Mesodermal cell (in vitro differentiated cells): Measurements from ENCODE around the gene NPW.

Source experiments
- H3K27ac ChIP-seq: 2 replicates; pipeline ENCODE4 v1.7.0; 2013; ENCODE audit warnings: mild to moderate bottlenecking, low read depth, low read length, moderate library complexity; ENCODE audit not compliant: severe bottlenecking
- H3K36me3 ChIP-seq: 2 replicates; pipeline ENCODE4 v1.7.1; 2013; ENCODE audit warnings: mild to moderate bottlenecking, low read length, moderate library complexity; ENCODE audit not compliant: control insufficient read depth, insufficient read depth
- H3K4me1 ChIP-seq: one replicate; pipeline ENCODE4 v1.7.1; 2013; ENCODE audit warnings: mild to moderate bottlenecking, low read length; ENCODE audit not compliant: insufficient read depth, control insufficient read depth, poor library complexity, severe bottlenecking
- H3K4me3 ChIP-seq: 2 replicates; pipeline ENCODE4 v1.7.0; 2013; ENCODE audit warnings: low read length, control low read depth, mild to moderate bottlenecking; ENCODE audit not compliant: insufficient read depth, poor library complexity, severe bottlenecking; ENCODE audit errors: extremely low read depth
- H3K9me3 ChIP-seq: 2 replicates; pipeline ENCODE4 v1.7.1; 2013; ENCODE audit warnings: mild to moderate bottlenecking, low read length, moderate library complexity; ENCODE audit not compliant: control insufficient read depth
- WGBS, 2 experiments: methylation state at CpG; one replicate each; pipeline ENCODE4 v1.1.5; 2013; ENCODE audit warnings: missing lambda C conversion rate in 2 of 2; ENCODE audit not compliant: insufficient coverage in 2 of 2; 5-methylcytosine and 5-hydroxymethylcytosine counted together

Gene NPW

GRCh38 chr16:2025878-2026460 is 6.4 kb downstream of the NPW start:
- 84 to 89% methylated on average over 10 to 13 of the region's 16 CpGs for WGBS, 2 experiments
- Histone ChIP-seq H3K4me3 (peak overlapping the region; percentile 11), H3K36me3 (peaks cover 22% of the 10 kb centered on the region), H3K9me3 (no peaks in the 10 kb centered on the region), H3K27ac (no peak overlapping the region), H3K4me1 (peaks cover 25% of the 10 kb centered on the region)

GRCh38 chr16:2026461-2027023 is 7.0 kb downstream of the NPW start, which contains the start of gene NHERF2:
NHERF2 (plus strand) TSS chr16:2026902; CDS start chr16:2027006, 104 bp downstream.
- WGBS, 2 experiments: 12 to 18% methylated on average over 39 to 56 of the region's 59 CpGs
- no peak within 1 kb of the TSS for H3K27ac ChIP-seq
- peaks cover 27% of the 10 kb centered on the region for H3K36me3 ChIP-seq
- no peaks in the 10 kb centered on the region for H3K9me3 ChIP-seq
- peak within 1 kb of the TSS; percentile 62 for H3K4me3 ChIP-seq
- peaks cover 31% of the 10 kb centered on the region for H3K4me1 ChIP-seq

DNA sequence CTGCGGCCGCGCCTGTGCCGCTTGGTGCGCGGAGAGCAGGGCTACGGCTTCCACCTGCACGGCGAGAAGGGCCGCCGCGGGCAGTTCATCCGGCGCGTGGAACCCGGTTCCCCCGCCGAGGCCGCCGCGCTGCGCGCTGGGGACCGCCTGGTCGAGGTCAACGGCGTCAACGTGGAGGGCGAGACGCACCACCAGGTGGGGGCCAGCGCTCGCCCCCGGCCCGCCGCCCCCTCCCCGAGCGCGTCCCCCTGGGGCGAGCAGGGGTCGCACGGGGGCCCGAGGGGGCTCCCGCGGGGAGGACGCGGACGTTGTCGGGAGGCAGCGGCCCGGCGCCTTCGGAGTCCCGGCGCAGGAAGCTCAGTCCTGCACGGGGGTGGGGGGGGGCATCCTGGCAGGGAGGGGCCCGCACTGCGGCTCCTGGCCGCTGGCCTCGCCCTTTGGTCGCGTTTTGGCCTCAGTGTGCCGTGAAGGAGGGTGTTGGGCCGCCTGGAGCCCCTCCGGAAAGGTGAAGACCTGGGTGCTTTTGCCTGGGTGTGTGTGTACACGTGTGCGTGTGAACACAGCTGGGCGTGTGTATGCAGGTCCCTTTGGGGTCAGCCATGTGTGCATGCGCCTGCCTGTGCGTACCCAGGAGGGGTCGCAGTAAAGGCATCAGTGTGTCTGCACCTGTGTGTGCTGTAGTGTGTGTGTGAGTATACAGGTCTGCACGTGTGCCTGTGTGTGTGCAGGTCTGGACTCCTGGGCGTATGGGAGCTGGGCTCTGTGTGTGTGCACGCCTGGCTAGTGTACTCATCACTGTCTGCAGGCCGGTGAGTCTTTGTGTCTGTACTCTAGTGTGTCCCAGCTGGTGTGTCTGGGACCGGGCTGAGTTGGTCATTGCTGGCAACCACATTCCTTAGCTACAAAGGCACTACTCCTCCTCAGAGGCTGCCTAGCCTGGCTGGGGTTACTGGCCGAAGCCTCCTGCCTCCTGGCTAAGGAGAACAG is 7.7 kb downstream of the NPW start:
- WGBS, 2 experiments: 16 to 18% methylated on average over 31 to 54 of the region's 76 CpGs
- peak overlapping the region; percentile 62 for H3K4me3 ChIP-seq
- peaks cover 33% of the 10 kb centered on the region for H3K4me1 ChIP-seq
- no peak overlapping the region for H3K27ac ChIP-seq
- H3K9me3 ChIP-seq: no peaks in the 10 kb centered on the region
- H3K36me3 ChIP-seq: peaks cover 27% of the 10 kb centered on the region

DNA sequence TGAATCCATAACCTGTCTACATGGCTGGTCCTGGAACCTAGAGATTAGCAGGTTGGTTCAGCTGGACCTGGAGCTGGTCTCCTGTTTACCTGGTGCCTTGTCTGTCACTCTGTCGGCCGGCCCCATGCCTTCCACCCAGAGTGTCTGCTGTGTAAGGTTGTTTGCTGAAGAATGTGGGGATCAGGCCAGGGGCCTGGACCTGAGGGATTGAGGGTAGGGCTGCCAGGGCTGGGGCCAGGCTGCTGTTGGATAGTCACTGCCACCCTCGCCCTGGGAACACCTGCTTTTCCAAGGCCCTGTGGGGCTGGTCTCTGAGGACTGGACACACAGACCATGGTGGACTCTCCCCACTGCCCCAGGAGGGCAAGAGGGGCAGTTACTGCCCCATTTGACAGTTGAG is 8.6 kb downstream of the NPW start:
- H3K4me1 ChIP-seq: peaks cover 37% of the 10 kb centered on the region
- H3K27ac ChIP-seq: no peak overlapping the region
- no peaks in the 10 kb centered on the region for H3K9me3 ChIP-seq
- peaks cover 27% of the 10 kb centered on the region for H3K36me3 ChIP-seq
- WGBS, 2 experiments: 92 to 100% methylated on average over 1 to 3 of the region's 3 CpGs
- peak overlapping the region; percentile 62 for H3K4me3 ChIP-seq

- 95 to 97% methylated on average over 17 of the region's 18 CpGs for WGBS, 2 experiments
- Histone ChIP-seq H3K4me3 (no peak overlapping the region), H3K27ac (no peak overlapping the region), H3K36me3 (peaks cover 27% of the 10 kb centered on the region), H3K9me3 (no peaks in the 10 kb centered on the region), H3K4me1 (peaks cover 38% of the 10 kb centered on the region)
These were observed 9.1 kb downstream of the NPW start for GRCh38 chr16:2028620-2029220.

DNA sequence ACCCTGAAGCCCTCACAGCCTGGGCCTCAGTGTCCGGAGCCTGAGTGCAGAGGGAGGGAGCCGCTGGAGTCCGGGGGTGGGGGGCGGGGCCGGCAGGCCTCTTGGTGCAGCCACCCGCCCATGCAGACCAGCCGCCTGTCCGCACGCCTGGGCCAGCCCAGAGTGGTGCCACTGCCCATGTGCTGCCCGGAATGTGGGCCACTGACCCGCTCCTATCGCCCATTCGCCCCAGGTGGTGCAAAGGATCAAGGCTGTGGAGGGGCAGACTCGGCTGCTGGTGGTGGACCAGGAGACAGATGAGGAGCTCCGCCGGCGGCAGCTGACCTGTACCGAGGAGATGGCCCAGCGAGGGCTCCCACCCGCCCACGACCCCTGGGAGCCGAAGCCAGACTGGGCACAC is 9.8 kb downstream of the NPW start:
- Histone ChIP-seq H3K36me3 (peaks cover 27% of the 10 kb centered on the region), H3K4me3 (no peak overlapping the region), H3K4me1 (peaks cover 36% of the 10 kb centered on the region), H3K27ac (no peak overlapping the region), H3K9me3 (no peaks in the 10 kb centered on the region)
- 90 to 94% methylated on average over 20 to 22 of the region's 22 CpGs for WGBS, 2 experiments

DNA sequence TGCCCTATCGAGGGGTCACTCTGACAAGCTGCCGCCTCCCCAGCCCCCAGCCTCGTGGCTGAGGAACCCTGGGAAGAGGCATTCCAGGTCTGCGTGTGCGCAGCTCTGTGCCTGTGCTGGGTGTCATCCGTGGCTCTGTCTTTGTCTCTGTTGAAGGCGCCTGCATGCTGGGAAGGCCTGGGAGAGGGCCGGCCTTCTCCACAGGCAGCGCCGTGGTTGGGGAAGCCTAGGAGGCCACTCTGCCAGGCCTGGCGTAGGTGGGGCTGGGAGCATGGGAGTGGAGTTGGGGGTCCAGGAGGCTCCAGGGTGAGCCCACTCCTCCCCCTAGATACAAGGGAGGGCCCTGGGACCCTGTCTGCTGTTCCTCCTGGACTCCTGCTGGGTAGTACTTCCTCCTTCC is 10.5 kb downstream of the NPW start:
- Histone ChIP-seq H3K9me3 (no peaks in the 10 kb centered on the region), H3K4me1 (peaks cover 39% of the 10 kb centered on the region), H3K4me3 (no peak overlapping the region), H3K27ac (no peak overlapping the region), H3K36me3 (peaks cover 27% of the 10 kb centered on the region)
- 93 to 95% methylated on average over 7 to 8 of the region's 11 CpGs for WGBS, 2 experiments

DNA sequence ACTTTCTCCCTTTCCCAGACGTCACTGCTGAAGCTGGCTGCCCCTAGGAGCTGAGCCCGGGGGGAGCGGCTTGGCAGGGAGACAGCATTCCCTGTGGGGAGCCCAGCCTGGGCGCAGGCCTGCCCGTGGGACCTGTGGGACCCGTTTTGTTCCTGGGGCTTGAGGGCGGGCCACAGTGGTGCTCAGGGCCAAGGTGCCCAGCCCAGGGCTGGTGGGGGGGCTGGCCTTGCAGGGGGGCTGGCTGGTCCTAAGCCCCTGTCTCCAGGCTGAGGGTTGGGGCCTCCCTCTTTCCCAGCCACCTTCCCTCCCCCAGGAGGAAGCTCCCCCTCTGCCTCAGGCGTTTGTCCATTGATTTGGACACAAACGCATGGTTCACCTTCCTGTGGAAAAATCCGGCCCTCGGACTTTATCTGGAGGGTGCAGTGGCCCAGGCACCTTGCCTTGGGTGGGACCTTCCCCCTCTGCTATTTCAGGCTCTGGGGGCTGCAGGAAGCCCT is 11.5 kb downstream of the NPW start:
- H3K27ac ChIP-seq: peak overlapping the region; percentile 10
- no peak overlapping the region for H3K4me3 ChIP-seq
- no peaks in the 10 kb centered on the region for H3K9me3 ChIP-seq
- peaks cover 27% of the 10 kb centered on the region for H3K36me3 ChIP-seq
- 94 to 97% methylated on average over 4 to 11 of the region's 11 CpGs for WGBS, 2 experiments
- peaks cover 46% of the 10 kb centered on the region for H3K4me1 ChIP-seq

GRCh38 chr16:2032285-2033056 is 12.9 kb downstream of the NPW start:
- H3K9me3 ChIP-seq: no peaks in the 10 kb centered on the region
- WGBS, 2 experiments: 80 to 88% methylated on average over 8 to 10 of the region's 15 CpGs
- H3K4me3 ChIP-seq: no peak overlapping the region
- peak overlapping the region; percentile 89 for H3K27ac ChIP-seq
- H3K4me1 ChIP-seq: peaks cover 47% of the 10 kb centered on the region
- H3K36me3 ChIP-seq: peaks cover 40% of the 10 kb centered on the region
